H1 (cell line): Measurements from ENCODE around the gene CHD2. TPM values are rescaled to one million over a fixed set of nuclear protein-coding genes. Genes with fewer than 3 reads are reported as not detected.

ENCODE experiments used
- CTCF ChIA-PET: fragments of 300-600 bp; sonication (Branson Sonifier 250); formaldehyde crosslinking; loops from one replicate; lab custom pipeline; 2021; ENCODE audit not compliant: partially characterized antibody; lab: Charles Lee
- POLR2A ChIA-PET: fragments of 300-600 bp; sonication (Branson Sonifier 250); formaldehyde crosslinking; loops from one replicate; lab custom pipeline; 2021; ENCODE audit warnings: inconsistent platforms; ENCODE audit not compliant: partially characterized antibody; lab: Charles Lee
- DNase-seq, 2 experiments: peaks; one replicate each; pipeline versions ENCODE4 v3.0.0 to v3.0.0-alpha.2; 2010 to 2022; ENCODE audit warnings: low spot score in 2 of 2, low read depth in 1 of 2, mixed read lengths in 1 of 2
- FAIRE-seq: peaks from 2 replicates; lab custom pipeline; 2011; peaks lifted over from hg19 to GRCh38; lab: Jason Lieb, UNC
- H2AFZ ChIP-seq: 2 replicates; pipeline ENCODE4 v1.8.1; 2012; ENCODE audit warnings: low read length, inconsistent platforms
- H2AK5ac ChIP-seq: 2 replicates; pipeline ENCODE4 v1.6.1; 2013; ENCODE audit warnings: low read depth, low read length
- H2BK120ac ChIP-seq: replicated peaks from 2 replicates; pipeline ENCODE3; 2013; ENCODE audit warnings: low read depth, low read length, inconsistent platforms
- H2BK12ac ChIP-seq: 2 replicates; pipeline ENCODE4 v1.6.1; 2013; ENCODE audit warnings: low read depth, low read length
- H2BK15ac ChIP-seq: 2 replicates; pipeline ENCODE4 v1.6.1; 2013; ENCODE audit warnings: low read length
- H2BK20ac ChIP-seq: 2 replicates; pipeline ENCODE4 v1.6.1; 2013; ENCODE audit warnings: low read length
- H2BK5ac ChIP-seq: 2 replicates; pipeline ENCODE4 v1.6.1; 2013; ENCODE audit warnings: low read depth, low read length
- H3K14ac ChIP-seq: 2 replicates; pipeline ENCODE4 v1.6.1; 2013; ENCODE audit warnings: inconsistent platforms; ENCODE audit not compliant: insufficient read length
- H3K18ac ChIP-seq: 2 replicates; pipeline ENCODE4 v1.6.1; 2013; ENCODE audit warnings: low read length; ENCODE audit errors: extremely low read depth
- H3K23ac ChIP-seq: 2 replicates; pipeline ENCODE4 v1.6.1; 2013; ENCODE audit warnings: inconsistent platforms; ENCODE audit not compliant: insufficient read length
- H3K23me2 ChIP-seq: 2 replicates; pipeline ENCODE4 v1.6.1; 2013; ENCODE audit warnings: low read depth, low read length
- H3K27ac ChIP-seq: 2 replicates; pipeline ENCODE4 v1.6.1; 2011; ENCODE audit warnings: low read depth, low read length, inconsistent platforms
- H3K27me3 ChIP-seq, 4 experiments: replicated peaks in 1 of 4; 1 replicate in 1 of 4; 2 replicates in 3 of 4; pipeline versions ENCODE4 v1.6.1 to v1.8.1; 2011 to 2013; ENCODE audit warnings: low read length in 3 of 4, mild to moderate bottlenecking in 3 of 4, inconsistent platforms in 2 of 4, mixed read lengths in 2 of 4, moderate library complexity in 1 of 4; ENCODE audit not compliant: control insufficient read depth in 3 of 4, insufficient read depth in 3 of 4; ENCODE audit errors: extremely low read depth in 1 of 4
- H3K36me3 ChIP-seq, 4 experiments: 2 replicates each; pipeline versions ENCODE4 v1.6.1 to v1.8.1; 2011 to 2013; ENCODE audit warnings: mild to moderate bottlenecking in 4 of 4, low read length in 3 of 4, moderate library complexity in 2 of 4, control low read depth in 1 of 4, inconsistent platforms in 1 of 4; ENCODE audit not compliant: insufficient read depth in 4 of 4, control insufficient read depth in 2 of 4
- H3K4ac ChIP-seq: replicated peaks from 2 replicates; pipeline ENCODE3; 2013; ENCODE audit warnings: low read length, low read depth, mixed read lengths, inconsistent platforms; ENCODE audit not compliant: insufficient read length
- H3K4me1 ChIP-seq, 4 experiments: replicated peaks in 1 of 4; 1 replicate in 1 of 4; 2 replicates in 3 of 4; pipeline versions ENCODE4 v1.6.1 to v1.8.1; 2011 to 2013; ENCODE audit warnings: low read length in 3 of 4, inconsistent platforms in 2 of 4, mixed read lengths in 1 of 4; ENCODE audit not compliant: insufficient read depth in 4 of 4, control insufficient read depth in 3 of 4
- H3K4me2 ChIP-seq, 2 experiments: 2 replicates each; pipeline versions ENCODE4 v1.6.1 to v1.8.1; 2011 to 2013; ENCODE audit warnings: low read depth in 2 of 2, low read length in 2 of 2, control low read depth in 1 of 2, inconsistent platforms in 1 of 2, mild to moderate bottlenecking in 1 of 2; ENCODE audit not compliant: insufficient read depth in 1 of 2
- H3K4me3 ChIP-seq, 4 experiments: fragments of 200-600, 300-600 bp in 1 of 4; sonication (generic), shearing (Covaris generic), sonication (Bioruptor Twin) in 1 of 4; 2 replicates each; pipeline versions ENCODE4 v1.5.1 to v1.8.1; 2011 to 2016; ENCODE audit warnings: low read length in 4 of 4, low read depth in 3 of 4, control low read depth in 2 of 4, inconsistent platforms in 2 of 4, mild to moderate bottlenecking in 2 of 4, mixed read lengths in 1 of 4, moderate library complexity in 1 of 4; ENCODE audit not compliant: insufficient read depth in 2 of 4; ENCODE audit errors: extremely low read depth in 1 of 4
- H3K56ac ChIP-seq: replicated peaks from 2 replicates; pipeline ENCODE3; 2013; ENCODE audit warnings: low read depth, mild to moderate bottlenecking, mixed read lengths, low read length, inconsistent platforms; ENCODE audit not compliant: insufficient read length
- H3K79me1 ChIP-seq: 2 replicates; pipeline ENCODE4 v1.6.1; 2013; ENCODE audit warnings: low read depth, low read length, control low read depth
- H3K79me2 ChIP-seq, 2 experiments: 2 replicates each; pipeline versions ENCODE4 v1.6.1 to v1.8.1; 2012 to 2013; ENCODE audit warnings: low read length in 2 of 2, mild to moderate bottlenecking in 2 of 2, inconsistent platforms in 1 of 2; ENCODE audit not compliant: insufficient read depth in 2 of 2, control insufficient read depth in 1 of 2
- H3K9ac ChIP-seq, 4 experiments: replicated peaks in 1 of 4; 1 replicate in 1 of 4; 2 replicates in 3 of 4; pipeline versions ENCODE4 v1.6.1 to v1.8.1; 2011 to 2013; ENCODE audit warnings: low read depth in 3 of 4, low read length in 3 of 4, control low read depth in 2 of 4, mild to moderate bottlenecking in 2 of 4, moderate library complexity in 2 of 4, inconsistent platforms in 1 of 4; ENCODE audit errors: extremely low read depth in 1 of 4
- H3K9me3 ChIP-seq, 2 experiments: 2 replicates each; pipeline versions ENCODE4 v1.6.1 to v1.8.1; 2012 to 2013; ENCODE audit warnings: mild to moderate bottlenecking in 2 of 2, moderate library complexity in 2 of 2, control low read depth in 1 of 2, inconsistent platforms in 1 of 2, low read depth in 1 of 2, low read length in 1 of 2, mixed read lengths in 1 of 2; ENCODE audit not compliant: insufficient read depth in 2 of 2
- H4K20me1 ChIP-seq, 2 experiments: replicated peaks in 1 of 2; 2 replicates each; pipeline versions ENCODE3 to v1.8.1; 2011 to 2013; ENCODE audit warnings: inconsistent platforms in 2 of 2, low read length in 2 of 2, mild to moderate bottlenecking in 1 of 2; ENCODE audit not compliant: insufficient read depth in 2 of 2, control insufficient read depth in 1 of 2
- H4K5ac ChIP-seq: 2 replicates; pipeline ENCODE4 v1.6.1; 2013; ENCODE audit warnings: low read length, low read depth, mixed read lengths, inconsistent platforms; ENCODE audit not compliant: insufficient read length
- H4K8ac ChIP-seq: 2 replicates; pipeline ENCODE4 v1.8.0; 2013; ENCODE audit warnings: mild to moderate bottlenecking, moderate library complexity, low read length, inconsistent platforms; ENCODE audit not compliant: insufficient read depth; ENCODE audit errors: extremely low read depth
- H4K91ac ChIP-seq: replicated peaks from 2 replicates; pipeline ENCODE3; 2013; ENCODE audit warnings: low read length, mixed read lengths, inconsistent platforms; ENCODE audit not compliant: insufficient read length
- ASH2L ChIP-seq: fragments of 200-600, 300-600 bp; sonication (generic); IDR thresholded peaks from one replicate; pipeline ENCODE4 v1.7.1; 2017; ENCODE audit warnings: low read length
- CEBPB ChIP-seq: IDR thresholded peaks from 2 replicates; pipeline ENCODE4 v1.6.1; 2012; ENCODE audit warnings: low read depth, low read length
- CTCF ChIP-seq, 3 experiments: IDR thresholded peaks; 1 replicate in 2 of 3; 2 replicates in 1 of 3; pipeline versions ENCODE4 v1.5.1 to v1.6.1; 2011; ENCODE audit warnings: low read length in 3 of 3, mild to moderate bottlenecking in 3 of 3, inconsistent platforms in 2 of 3, low read depth in 1 of 3, moderate library complexity in 1 of 3; ENCODE audit not compliant: insufficient read depth in 1 of 3; ENCODE audit errors: control extremely low read depth in 1 of 3
- JUN ChIP-seq: IDR thresholded peaks from 2 replicates; pipeline ENCODE4 v1.6.1; 2011; ENCODE audit warnings: low read depth, mild to moderate bottlenecking, improper control_type of control experiment, low read length
- JUND ChIP-seq: IDR thresholded peaks from 2 replicates; pipeline ENCODE4 v1.6.1; 2011; ENCODE audit warnings: mild to moderate bottlenecking, improper control_type of control experiment, low read length
- KDM4A ChIP-seq: IDR thresholded peaks from one replicate; pipeline ENCODE4 v1.7.1; 2012; ENCODE audit warnings: low read depth, mild to moderate bottlenecking, moderate library complexity, low read length, inconsistent platforms; ENCODE audit not compliant: severe bottlenecking
- NANOG ChIP-seq: IDR thresholded peaks from 2 replicates; pipeline ENCODE4 v1.6.1; 2011; ENCODE audit warnings: low read length, low read depth, mild to moderate bottlenecking, inconsistent platforms; ENCODE audit not compliant: insufficient read depth, poor library complexity, severe bottlenecking
- USF2 ChIP-seq: IDR thresholded peaks from 2 replicates; pipeline ENCODE4 v1.6.1; 2011; ENCODE audit warnings: low read length, improper control_type of control experiment
- WGBS, 2 experiments: shearing (Covaris generic) in 1 of 2; methylation state at CpG; one replicate each; pipeline versions ENCODE4 v1.1.6 to v1.1.7; 2013 to 2015; ENCODE audit warnings: low lambda C conversion rate in 2 of 2, mixed read lengths in 2 of 2, inconsistent platforms in 1 of 2, low coverage in 1 of 2, missing lambda C conversion rate in 1 of 2; ENCODE audit not compliant: insufficient replicate concordance in 2 of 2, insufficient coverage in 1 of 2, insufficient read length in 1 of 2; ENCODE audit errors: extremely low coverage in 1 of 2, missing lambda C conversion rate in 1 of 2; 5-methylcytosine and 5-hydroxymethylcytosine counted together
- polyA plus RNA-seq, 7 experiments: library from polyadenylated mRNA; depleted of rRNA in 3 of 7; stranded (reverse) in 5 of 7; unstranded in 2 of 7; fragments of >200 nt in 5 of 7; fragments of 200-250 nt in 2 of 7; gene quantifications; 1 replicate in 5 of 7; 2 replicates in 1 of 7; 4 replicates in 1 of 7; pipeline versions ENCODE4 v1.2.1 to v1.2.3, GENCODE V29; 2011 to 2013; ENCODE audit warnings: missing spikeins in 2 of 7, mixed read lengths in 2 of 7
- total RNA-seq: library from RNA; stranded (reverse); fragmentation: NEBNext Ultra II Directional; extraction: Animal tissue kit (Norgen Biotek cat#: 25700); gene quantifications from 2 replicates; pipeline ENCODE4 v1.2.1, GENCODE V29; 2021

Gene CHD2
- total and polyA plus RNA-seq, 2 of the 8 experiments (the other 6 are each of a cell fraction or from before 2014, with no cell fraction given): 28.8 to 70.0 TPM

GRCh38 chr15:92990031-92990430 lies 89.9 kb downstream of the CHD2 start:
- Histone ChIP-seq H3K36me3 (peaks cover 18 to 93% (median 66%) of the 10 kb centered on the region in 4 experiments), H2AK5ac (no peak overlapping the region), H4K91ac (no peak overlapping the region), H3K79me2 (0 out of 4 replicates have a peak, but pooled peaks cover 0 to 3% of the 10 kb centered on the region in 2 experiments), H3K4me1 (no peaks in the 10 kb centered on the region), H3K4ac (no peak overlapping the region), H4K20me1 (no peaks in the 10 kb centered on the region), H4K8ac (no peak overlapping the region), H3K18ac (no peak overlapping the region), H2BK12ac (no peak overlapping the region), H2BK20ac (no peak overlapping the region), H3K14ac (no peak overlapping the region), H2AFZ (no peak overlapping the region), H2BK5ac (no peak overlapping the region), H3K9me3 (no peaks in the 10 kb centered on the region), H3K27me3 (no peaks in the 10 kb centered on the region), H4K5ac (no peak overlapping the region), H3K9ac (no peak overlapping the region), H3K27ac (no peak overlapping the region), H2BK15ac (no peak overlapping the region), H3K23me2 (no peaks in the 10 kb centered on the region), H3K4me2 (no peak overlapping the region), H2BK120ac (no peak overlapping the region), H3K79me1 (no peaks in the 10 kb centered on the region), H3K4me3 (no peak overlapping the region), H3K23ac (no peak overlapping the region), H3K56ac (no peak overlapping the region)
- DNase-seq: no peak
- ChIA-PET CTCF (interaction anchor here (1.0 to 1.2 kb wide), 2 partner anchors 36 to 48 kb away, joined by 3 read pairs; no protein-coding TSS in a partner anchor), POLR2A (no interaction called here)
- WGBS, 2 experiments: 97% methylated on average over 2 of the region's 2 CpGs; no CpG with 5 or more reads in 1 of the 2 experiments
- FAIRE-seq: no peak
- TF ChIP-seq CTCF (IDR thresholded peaks at IDR 0.05; ENCODE audit: control extremely low read depth in 1 of 3, insufficient read depth in 1 of 3, low read depth in 1 of 3, low read length in 3 of 3): no peak
- no peak for TF ChIP-seq JUND
- no peak for TF ChIP-seq JUN
- no peak for TF ChIP-seq USF2
- TF ChIP-seq NANOG: no peak
- TF ChIP-seq ASH2L: no peak
- no peak for TF ChIP-seq KDM4A
- no peak for TF ChIP-seq CEBPB
